Choroid plexus epithelial cell (primary cell): ENCODE data around the gene SPINK14.

Experiments used
- DNase-seq: peaks from one replicate; pipeline ENCODE4 v3.0.0-alpha.2; 2010; ENCODE audit warnings: low read depth
- H3K4me3 ChIP-seq: 2 replicates; pipeline ENCODE4 v1.5.1; 2011; ENCODE audit warnings: low read depth, mild to moderate bottlenecking, control low read depth, low read length, moderate library complexity
- TF ChIP-seq, protein P1 (sequence below): conservative IDR thresholded peaks from 2 replicates; pipeline ENCODE4 v1.5.1; 2011; ENCODE audit warnings: low read depth, mild to moderate bottlenecking, control low read depth, inconsistent platforms, low read length, moderate library complexity

SPINK14 gene

DNA sequence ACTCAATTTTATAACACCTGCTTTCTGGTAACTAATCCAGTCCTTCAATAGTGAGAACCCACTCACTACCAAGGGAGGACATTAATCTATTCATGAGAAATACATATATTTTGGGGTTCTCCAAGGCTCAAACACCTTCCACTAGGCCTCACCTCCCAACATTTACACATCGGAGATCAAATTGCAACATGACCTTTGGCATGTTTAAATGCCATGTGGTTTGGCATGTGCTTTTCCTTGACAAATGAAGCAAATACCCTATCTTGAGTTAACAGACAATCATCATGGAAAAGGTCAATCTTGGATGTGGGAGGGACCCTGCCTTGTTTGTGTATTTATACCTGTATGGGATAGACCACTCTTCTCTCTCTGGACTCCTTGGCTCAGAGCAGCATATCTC lies 21.9 kb upstream of the SPINK14 start:
- no peak overlapping the region for H3K4me3 ChIP-seq
- no peak for DNase-seq
- TF ChIP-seq, protein P1, sequence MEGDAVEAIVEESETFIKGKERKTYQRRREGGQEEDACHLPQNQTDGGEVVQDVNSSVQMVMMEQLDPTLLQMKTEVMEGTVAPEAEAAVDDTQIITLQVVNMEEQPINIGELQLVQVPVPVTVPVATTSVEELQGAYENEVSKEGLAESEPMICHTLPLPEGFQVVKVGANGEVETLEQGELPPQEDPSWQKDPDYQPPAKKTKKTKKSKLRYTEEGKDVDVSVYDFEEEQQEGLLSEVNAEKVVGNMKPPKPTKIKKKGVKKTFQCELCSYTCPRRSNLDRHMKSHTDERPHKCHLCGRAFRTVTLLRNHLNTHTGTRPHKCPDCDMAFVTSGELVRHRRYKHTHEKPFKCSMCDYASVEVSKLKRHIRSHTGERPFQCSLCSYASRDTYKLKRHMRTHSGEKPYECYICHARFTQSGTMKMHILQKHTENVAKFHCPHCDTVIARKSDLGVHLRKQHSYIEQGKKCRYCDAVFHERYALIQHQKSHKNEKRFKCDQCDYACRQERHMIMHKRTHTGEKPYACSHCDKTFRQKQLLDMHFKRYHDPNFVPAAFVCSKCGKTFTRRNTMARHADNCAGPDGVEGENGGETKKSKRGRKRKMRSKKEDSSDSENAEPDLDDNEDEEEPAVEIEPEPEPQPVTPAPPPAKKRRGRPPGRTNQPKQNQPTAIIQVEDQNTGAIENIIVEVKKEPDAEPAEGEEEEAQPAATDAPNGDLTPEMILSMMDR = no peak

DNA sequence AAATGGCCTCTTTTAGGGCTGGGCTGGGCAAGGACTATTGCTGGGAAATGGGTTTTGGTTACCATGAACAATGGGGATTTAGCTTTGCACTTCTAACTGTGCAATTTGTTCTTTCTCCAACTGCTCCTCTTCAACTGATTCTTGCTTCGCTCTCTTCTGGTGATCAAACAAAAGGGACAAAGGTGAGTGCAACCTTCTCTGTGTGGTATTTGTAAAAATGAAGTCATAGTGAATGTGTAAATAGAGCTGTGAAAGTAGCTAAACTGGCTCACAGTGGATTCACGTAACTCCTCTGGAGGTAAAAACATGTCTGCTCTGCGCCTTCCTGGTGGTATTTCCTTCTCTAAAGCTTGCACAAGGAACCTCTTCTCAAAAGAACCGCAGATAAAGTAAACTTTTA lies 20.9 kb upstream of the SPINK14 start:
- no peak overlapping the region for H3K4me3 ChIP-seq
- DNase-seq = no peak
- TF ChIP-seq, protein P1 = no peak

DNA sequence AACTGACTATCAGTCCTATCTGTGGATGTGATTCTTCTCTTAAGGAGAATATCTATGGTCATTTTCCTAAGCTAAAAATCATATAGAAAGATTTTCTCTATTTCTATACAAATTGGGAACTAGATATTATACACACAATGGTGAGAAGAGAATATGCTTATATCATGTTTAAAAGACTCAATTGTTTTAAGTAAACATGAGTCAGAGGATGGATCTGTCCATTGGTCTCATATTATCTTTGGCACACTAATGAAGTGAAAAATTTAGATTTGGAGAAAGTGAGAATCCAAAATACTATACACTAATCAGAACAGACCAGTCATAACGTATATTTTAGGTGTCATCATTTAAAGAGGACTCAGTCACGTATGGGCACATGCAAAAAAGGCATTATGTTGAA lies 16.5 kb upstream of the SPINK14 start:
- TF ChIP-seq, protein P1 = no peak
- no peak overlapping the region for H3K4me3 ChIP-seq
- DNase-seq = no peak

DNA sequence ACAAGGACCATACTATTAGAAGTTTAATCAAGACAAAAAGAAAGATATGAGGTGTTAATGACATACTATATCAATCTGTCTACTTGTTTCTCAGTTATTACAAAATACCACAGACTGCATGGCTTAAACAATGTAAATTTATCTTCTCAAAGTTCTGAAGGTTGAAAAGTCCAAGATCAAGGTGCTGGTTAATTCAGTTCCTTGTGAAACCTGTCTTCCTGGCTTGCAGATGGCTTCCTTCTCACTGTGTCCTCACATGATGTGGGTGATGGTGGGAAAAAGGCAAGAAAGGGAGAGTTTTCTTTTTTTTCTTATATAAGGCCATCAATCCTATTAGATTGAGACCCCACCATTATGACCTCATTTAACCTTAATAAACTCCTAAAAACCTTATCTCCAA lies 15.6 kb upstream of the SPINK14 start:
- TF ChIP-seq, protein P1 = no peak
- DNase-seq = no peak
- H3K4me3 ChIP-seq = no peak overlapping the region

DNA sequence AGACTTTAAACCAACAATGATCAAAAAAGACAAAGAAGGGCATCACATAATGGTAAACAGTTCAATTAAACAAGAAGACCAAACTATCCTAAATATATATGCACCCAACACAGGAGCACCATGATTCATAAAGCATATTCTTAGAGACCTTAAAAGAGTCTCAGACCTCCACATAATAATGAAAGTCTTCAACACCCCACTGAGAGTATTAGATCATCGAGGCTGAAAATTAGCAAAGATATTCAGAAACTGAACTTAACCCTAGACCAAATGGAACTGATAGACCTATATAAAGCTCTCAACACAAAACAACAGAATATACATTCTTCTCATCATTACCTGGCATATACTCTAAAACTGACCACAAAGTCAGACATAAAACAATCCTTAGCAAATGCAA lies 11.7 kb upstream of the SPINK14 start:
- H3K4me3 ChIP-seq = no peak overlapping the region
- TF ChIP-seq, protein P1 = no peak
- DNase-seq = no peak

DNA sequence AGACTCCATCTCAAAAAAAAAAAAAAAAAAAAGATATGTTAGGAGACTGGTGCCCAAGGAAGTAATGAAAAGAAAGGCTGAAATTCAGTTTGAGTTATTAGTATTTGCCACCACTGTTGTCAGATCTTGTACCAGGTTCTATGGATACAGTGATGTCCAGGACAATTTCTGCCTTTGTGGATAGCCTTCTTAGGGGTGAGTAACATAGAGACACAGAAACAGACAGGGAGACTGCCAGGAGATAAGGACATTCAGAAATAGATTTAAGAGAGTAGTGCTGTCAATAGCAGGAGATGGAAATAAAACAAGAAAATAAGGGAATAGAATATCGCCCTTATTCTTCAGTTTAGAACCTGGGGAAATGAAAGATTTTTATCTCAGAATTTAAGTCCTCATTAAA lies 6.3 kb upstream of the SPINK14 start:
- TF ChIP-seq, protein P1 = no peak
- no peak for DNase-seq
- H3K4me3 ChIP-seq = no peak overlapping the region

DNA sequence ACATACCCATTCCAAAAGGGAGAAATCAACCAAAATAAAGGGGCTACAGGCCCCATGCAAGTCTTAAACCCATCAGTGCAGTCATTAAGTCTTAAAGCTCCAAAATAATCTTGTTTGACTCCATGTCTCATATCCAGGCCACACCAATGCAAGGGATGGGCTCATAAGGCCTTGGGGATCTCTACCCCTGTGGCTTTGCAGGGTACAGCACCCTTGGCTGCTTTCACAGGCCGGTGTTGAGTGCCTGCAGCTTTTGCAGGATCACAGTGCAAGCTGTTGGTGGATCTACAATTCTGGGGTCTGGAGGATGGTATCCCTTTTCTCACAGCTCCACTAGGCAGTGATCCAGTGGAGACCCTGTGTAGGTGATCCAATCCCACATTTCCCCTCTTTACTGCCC lies 5.0 kb upstream of the SPINK14 start:
- no peak for DNase-seq
- TF ChIP-seq, protein P1 = no peak
- no peak overlapping the region for H3K4me3 ChIP-seq
